ENCODE measurements around the gene MSH3. TPM values are rescaled to one million over a fixed set of nuclear protein-coding genes. Genes with fewer than 3 reads are reported as not detected.

The MSH3 gene
- total and polyA plus RNA-seq, 2 of the 8 experiments (the other 6 are each of a cell fraction or from before 2014, with no cell fraction given) = 3.6 to 22.6 TPM

- TF ChIP-seq TBP (IDR thresholded peaks at IDR 0.05; ENCODE audit: low read depth, low read length) = no peak
Observed at GRCh38 chr5:80809451-80809850, 155.0 kb downstream of the MSH3 start (continued).

Data from H1 (cell line).